GM13977 (cell line): Measurements from ENCODE around the gene GPR143.

Experiments
- DNase-seq: peaks from one replicate; pipeline ENCODE4 v3.0.0; 2012; ENCODE audit warnings: low spot score
- CTCF ChIP-seq: IDR thresholded peaks from 2 replicates; pipeline ENCODE4 v1.5.1; 2012; ENCODE audit warnings: mild to moderate bottlenecking, control low read depth; ENCODE audit not compliant: insufficient read depth; ENCODE audit errors: extremely low read depth, missing control alignments
- in situ Hi-C: fragments of 300-500 bp; cut with MboI; formaldehyde crosslinking; loops from one replicate; pipeline ENCODE4 v1.12.0; 2022; ENCODE audit warnings: low sequenced_read_pairs, low pct_unique_long_range_greater_than_20kb, mixed read lengths, inconsistent platforms; ENCODE audit not compliant: unreplicated experiment

Gene GPR143

GRCh38 chrX:9749146-9749692 lies 16.4 kb downstream of the GPR143 start:
- no peak for TF ChIP-seq CTCF
- in situ Hi-C loops, result no loop called here
- DNase-seq, result no peak

GRCh38 chrX:9747644-9748043 lies 18.0 kb downstream of the GPR143 start:
- in situ Hi-C loops, result no loop called here
- no peak for DNase-seq
- no peak for TF ChIP-seq CTCF

GRCh38 chrX:9746148-9746888 lies 19.3 kb downstream of the GPR143 start:
- in situ Hi-C loops, result no loop called here
- TF ChIP-seq CTCF, result no peak
- DNase-seq, result no peak

- TF ChIP-seq CTCF, result no peak
- DNase-seq, result no peak
- in situ Hi-C loops, result no loop called here
These were observed 20.1 kb downstream of the GPR143 start for GRCh38 chrX:9745417-9746115.

- TF ChIP-seq CTCF, result no peak
- DNase-seq, result no peak
- in situ Hi-C loops, result no loop called here
These were observed 26.5 kb downstream of the GPR143 start for GRCh38 chrX:9739130-9739529.

GRCh38 chrX:9738151-9738550 lies 27.5 kb downstream of the GPR143 start:
- in situ Hi-C loops, result no loop called here
- DNase-seq, result no peak
- TF ChIP-seq CTCF, result no peak
